Amniotic epithelial cell (primary cell): ENCODE measurements around the gene GOLT1B.
A peak's percentile ranks its signal among the peaks of the same experiment; 100 is the strongest.
"Not testable (repeated sequence)": the region's sequence is repeated elsewhere in the genome, so short reads cannot be mapped to it uniquely, and the experiment has no call there.

Experiments
- DNase-seq: peaks from one replicate; pipeline ENCODE4 v3.0.0-alpha.2; 2010; ENCODE audit warnings: low read depth

Gene GOLT1B

DNA sequence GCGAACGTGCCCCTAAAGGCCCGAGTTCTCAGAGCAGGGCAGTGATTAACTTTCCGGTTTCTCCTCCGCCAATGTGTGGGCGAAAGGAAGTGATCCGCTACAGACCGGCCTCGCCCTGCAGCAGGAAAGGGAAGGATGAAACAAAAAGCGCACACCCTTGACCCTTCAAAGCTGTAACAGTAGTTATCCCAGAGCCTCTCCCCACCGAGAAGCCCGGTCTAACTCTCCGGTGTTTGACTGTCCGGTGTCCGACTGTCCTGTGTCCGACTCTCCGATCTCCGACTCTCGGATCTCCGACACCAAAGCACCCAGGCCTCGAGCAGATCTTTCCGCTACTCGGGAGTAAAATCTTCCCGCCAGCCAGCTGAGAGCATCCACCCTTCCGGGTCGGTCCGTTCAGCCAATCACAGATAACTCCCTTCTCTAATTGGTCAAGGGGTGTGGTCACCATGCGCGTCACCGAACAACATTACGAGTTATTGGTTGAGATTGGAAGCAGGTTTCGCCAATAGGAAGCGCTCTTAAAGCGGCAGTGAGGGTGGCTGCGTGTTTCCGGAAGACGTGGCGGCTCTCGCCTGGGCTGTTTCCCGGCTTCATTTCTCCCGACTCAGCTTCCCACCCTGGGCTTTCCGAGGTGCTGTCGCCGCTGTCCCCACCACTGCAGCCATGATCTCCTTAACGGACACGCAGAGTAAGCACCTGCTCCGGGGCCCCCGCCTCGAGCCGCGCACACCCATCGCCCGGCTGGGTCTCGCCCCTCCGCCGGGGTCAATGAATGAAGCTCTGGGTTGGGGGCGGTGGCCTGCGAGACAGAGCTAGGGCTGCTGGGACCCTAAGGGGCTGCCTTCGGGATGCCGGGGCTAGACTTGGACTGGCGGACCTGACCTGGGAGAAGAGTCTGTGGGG is at the start of gene GOLT1B, which contains the start of gene RECQL:
GOLT1B (plus strand) TSS at position 532 of the 906 bp plus-strand sequence; CDS start at position 667, 135 bp downstream.
RECQL (minus strand) TSS at position 378 of the 906 bp plus-strand sequence. CDS start 2,065 bp downstream, outside the sequence.
- DNase-seq, result peak; percentile 98

GRCh38 chr12:21453312-21453852 is 48.2 kb upstream of the GOLT1B start:
- DNase-seq, result no peak

DNA sequence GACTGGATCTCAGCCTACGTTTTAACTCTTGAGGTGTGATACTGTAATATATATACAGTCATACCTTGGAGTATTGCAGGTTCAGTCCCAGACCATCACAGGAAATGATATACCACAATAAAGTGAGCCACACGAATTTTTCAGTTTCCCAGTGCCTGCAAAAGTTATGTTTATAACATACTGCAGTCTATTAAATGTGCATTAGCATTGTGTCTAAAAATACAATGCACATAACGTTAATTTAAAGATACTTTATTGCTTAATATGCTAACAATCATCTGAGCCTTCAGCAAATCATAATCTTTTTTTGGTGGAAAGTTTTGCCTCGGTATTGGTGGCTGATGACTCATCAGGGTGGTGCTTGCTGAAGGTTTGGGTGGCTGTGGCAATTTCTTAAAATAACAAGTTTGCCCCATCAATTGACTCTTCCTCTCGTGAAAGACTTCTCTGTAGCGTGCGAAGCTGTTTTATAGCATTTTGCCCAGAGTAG is 45.3 kb upstream of the GOLT1B start:
- DNase-seq, result no peak

- no peak for DNase-seq
Measured at GRCh38 chr12:21459474-21459873, 42.1 kb upstream of the GOLT1B start.

DNA sequence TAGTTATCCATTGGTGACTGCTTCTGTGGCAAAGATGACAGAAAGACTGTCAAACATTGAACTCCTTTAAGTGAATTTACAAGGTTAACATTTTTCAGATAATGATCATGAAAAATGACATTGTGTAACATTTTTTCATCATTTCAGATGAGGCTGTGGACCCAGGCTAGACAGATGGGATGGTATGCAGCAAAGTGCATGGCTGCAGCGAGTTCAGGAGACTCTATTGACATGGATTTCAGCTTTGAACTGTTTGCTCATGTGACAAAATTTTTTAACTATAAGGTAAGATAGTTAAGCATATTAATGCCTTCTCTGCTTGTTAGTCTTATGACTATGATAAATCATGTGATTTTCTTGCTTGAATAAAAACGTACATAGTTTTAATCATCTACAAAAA is 34.3 kb upstream of the GOLT1B start:
- not testable (repeated sequence) for DNase-seq

- no peak for DNase-seq
Measured at GRCh38 chr12:21471294-21471693, 30.3 kb upstream of the GOLT1B start.

- DNase-seq, result no peak
Measured at GRCh38 chr12:21472197-21472823, 29.3 kb upstream of the GOLT1B start.

- DNase-seq, result no peak
Measured at GRCh38 chr12:21475552-21475951, 26.0 kb upstream of the GOLT1B start.

DNA sequence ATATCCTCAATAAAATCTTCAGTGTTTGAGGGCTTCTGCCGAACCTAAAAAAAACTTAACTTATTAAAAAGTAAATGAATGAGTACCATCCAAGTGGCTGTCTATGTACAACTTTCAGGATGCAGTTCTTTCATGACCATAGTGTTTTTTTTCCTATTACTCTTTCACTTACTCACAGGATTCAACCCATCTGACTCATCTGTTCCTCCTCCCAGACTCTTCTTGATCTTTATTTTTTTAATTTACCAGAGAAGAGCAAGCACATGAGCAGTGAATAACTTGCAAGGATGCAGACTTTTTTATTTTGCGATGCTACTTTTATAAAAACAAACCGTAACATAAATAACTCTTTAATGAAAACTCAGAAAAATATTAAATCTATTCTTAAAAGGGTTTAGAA is 24.6 kb upstream of the GOLT1B start:
- peak; percentile 51 for DNase-seq

GRCh38 chr12:21478756-21479455 is 22.7 kb upstream of the GOLT1B start:
- DNase-seq, result no peak

GRCh38 chr12:21483531-21483930 is 18.1 kb upstream of the GOLT1B start:
- DNase-seq, result no peak

DNA sequence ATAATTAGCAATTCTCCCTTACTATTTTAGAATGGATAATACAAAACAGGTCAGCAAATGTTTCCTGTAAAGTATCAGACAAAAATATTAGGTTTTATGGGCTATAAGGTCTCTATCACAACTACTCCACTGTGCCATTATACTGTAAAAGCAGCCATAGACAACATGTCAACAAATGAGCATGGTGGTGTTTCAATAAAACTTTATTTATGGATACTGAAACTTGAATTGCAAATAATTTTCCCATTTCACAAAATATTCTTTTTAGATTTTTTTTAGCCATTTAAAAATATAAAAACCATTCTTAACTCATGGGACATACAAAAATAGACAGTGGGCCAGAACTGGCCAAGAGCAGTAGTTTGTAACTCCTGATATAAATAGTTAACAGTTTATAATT is 15.6 kb upstream of the GOLT1B start:
- DNase-seq, result no peak

DNA sequence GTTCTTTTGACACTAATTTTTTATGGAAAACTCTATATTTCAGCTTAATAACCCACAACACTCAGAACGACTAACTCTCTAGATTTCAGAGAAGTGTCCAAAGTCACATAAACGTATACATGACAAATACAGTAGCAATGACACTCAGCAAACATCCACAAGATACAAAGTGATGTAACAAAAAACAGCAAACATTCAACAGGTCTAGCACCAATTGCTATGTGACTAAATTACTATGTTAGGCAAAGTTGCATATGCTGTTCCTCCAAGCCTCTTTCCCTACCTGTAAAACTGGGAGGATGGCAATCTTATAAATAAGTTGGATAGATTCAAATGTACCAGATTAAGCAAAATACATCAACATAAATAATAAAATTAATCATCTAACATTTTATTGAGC is 1.8 kb upstream of the GOLT1B start:
- no peak for DNase-seq

GRCh38 chr12:21500786-21501257 is 767 bp upstream of the GOLT1B start:
- no peak for DNase-seq

GRCh38 chr12:21502164-21502496 is 541 bp downstream of the GOLT1B start:
- peak; percentile 5 for DNase-seq

DNA sequence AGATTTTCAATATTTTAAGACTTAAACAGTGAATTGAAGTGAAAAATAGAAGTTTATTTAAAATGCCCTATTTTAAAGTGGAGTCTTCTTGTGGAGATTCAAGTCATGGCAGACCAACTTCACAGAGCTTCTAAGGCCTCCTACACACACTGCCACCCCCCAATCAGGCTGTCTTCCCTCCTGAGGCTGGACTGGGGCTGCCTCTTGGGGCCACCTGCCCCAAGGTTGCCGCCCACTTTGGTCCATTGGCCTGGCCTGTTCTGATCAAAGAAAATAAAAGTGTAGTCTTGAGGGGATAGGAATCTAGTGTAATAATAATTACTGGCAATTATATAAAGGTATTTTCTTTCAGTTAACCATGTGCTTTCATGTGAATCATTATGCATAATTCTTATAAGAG is 1.3 kb downstream of the GOLT1B start:
- DNase-seq, result no peak

DNA sequence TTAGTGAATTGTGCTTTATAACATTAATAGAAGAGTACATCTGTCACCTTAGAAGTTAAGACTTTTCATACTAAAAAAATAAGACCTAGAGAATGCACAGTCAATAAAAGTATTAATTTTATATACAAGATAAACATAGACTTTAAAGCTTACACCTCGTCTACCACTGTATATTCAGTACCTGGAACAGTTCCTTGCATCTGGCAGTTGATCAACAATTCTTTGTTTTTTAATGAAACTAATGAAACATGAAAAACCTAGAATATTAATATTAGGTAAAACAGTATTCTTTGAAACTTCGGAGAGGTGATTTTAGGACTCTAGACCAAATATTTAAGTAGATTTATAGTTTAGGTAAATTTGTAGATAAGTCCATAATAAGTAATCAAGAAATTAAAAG is 4.3 kb downstream of the GOLT1B start:
- no peak for DNase-seq

- DNase-seq, result no peak
Measured at GRCh38 chr12:21507849-21508248, 6.3 kb downstream of the GOLT1B start.

DNA sequence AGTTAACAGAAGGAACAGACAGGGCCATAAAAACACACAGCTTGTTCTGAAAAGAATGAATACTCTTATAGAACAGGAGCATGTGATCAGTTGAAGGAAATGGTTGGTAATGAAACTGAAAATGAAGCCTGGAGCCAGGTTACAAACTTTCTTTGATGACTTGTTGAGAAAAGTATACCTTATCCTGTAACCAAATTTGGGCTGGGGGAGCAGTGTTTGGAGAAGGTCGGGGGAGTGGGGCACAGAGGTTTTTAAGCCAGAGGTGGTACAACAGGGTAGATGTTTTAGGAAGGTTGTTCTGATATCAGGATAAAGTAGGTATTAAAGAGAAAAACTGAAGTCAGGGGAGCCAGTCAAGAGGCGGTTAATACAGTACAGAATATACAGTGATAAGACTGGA is 8.2 kb downstream of the GOLT1B start:
- no peak for DNase-seq

DNA sequence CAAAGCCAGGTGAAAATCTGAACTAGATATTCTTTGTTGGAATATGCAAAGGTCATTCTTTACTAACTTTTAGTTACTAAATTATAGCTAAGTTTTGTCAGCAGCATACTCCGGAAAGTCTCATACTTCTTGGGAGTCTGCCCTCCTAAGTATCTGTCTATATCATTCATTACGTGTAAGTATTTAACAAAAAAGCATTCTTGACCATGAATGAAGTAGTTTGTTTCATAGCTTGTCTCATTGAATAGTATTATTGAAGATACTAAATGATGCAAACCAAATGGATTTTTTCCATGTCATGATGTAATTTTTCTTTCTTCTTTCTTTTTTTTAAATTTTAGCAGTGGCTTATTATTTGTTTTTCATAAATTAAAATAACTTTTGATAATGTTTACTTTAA is 14.7 kb downstream of the GOLT1B start:
- DNase-seq, result no peak

DNA sequence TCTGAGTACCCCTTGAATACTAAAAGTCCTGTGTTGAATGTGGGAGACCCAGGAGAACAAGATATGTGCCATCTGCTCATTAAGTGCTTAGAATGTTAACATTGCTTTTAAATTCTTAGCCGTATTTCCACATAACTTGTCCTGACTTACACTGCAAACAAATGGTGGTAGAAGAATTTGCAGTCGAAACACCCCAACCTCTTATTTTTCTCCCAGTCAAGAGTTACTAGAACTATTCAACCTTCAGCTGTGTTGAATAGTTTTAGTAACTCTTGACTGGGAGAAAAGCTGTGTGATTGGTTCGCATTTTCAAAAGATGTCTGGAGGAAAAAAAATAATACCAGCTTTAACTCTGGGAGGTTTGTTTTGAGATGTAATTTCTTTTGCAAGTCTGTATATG is 16.9 kb downstream of the GOLT1B start:
- DNase-seq, result no peak

- DNase-seq, result no peak
Measured at GRCh38 chr12:21521541-21521940, 20.0 kb downstream of the GOLT1B start.
